Activated naive CD8-positive, alpha-beta T cell treated with anti-CD3 and anti-CD28 coated beads, Interleukin-2, amount 50 U/mL, for 16 hours (primary cell): ENCODE measurements around the gene MAP4K2.

Experiments
- DNase-seq: peaks from one replicate; pipeline ENCODE4 v3.0.0-alpha.2; 2020; ENCODE audit warnings: low read depth, low spot score

MAP4K2 gene

DNA sequence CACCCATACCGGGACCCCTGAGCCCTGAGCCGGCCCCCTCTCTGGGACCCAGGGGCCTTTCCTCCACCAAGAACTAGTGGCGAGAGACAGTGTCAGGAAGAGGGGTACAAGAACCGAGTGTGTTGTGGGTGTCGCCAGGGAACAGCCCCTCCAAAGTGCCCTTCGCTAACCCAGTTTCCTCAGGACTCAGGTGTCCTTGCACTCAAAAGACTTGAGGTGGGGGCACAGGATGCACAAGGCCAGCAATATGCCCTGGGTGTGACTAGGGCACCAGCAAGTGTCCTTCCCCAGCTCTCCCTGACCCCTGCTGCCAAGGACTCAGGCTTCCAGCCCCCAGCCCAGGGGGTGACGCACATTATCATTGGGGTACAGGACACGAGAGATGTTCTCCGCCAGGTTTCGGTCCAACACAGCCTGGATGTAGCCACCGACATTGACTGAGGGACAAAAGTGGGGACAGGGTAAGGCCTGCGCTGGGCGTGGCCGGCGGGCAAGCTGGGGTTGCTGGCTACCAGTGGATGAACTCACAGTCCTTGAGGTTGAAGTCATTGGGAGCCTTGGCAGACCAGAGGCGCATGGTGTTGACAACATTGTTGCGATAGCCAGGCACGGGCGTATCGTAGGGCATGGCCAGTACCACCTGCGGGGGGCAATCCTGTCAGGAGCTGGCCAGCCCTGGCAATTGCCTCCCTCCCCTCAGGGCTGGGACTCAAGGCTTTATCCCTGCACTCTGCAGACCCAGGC lies 47.9 kb downstream of the MAP4K2 start:
- DNase-seq = no peak

DNA sequence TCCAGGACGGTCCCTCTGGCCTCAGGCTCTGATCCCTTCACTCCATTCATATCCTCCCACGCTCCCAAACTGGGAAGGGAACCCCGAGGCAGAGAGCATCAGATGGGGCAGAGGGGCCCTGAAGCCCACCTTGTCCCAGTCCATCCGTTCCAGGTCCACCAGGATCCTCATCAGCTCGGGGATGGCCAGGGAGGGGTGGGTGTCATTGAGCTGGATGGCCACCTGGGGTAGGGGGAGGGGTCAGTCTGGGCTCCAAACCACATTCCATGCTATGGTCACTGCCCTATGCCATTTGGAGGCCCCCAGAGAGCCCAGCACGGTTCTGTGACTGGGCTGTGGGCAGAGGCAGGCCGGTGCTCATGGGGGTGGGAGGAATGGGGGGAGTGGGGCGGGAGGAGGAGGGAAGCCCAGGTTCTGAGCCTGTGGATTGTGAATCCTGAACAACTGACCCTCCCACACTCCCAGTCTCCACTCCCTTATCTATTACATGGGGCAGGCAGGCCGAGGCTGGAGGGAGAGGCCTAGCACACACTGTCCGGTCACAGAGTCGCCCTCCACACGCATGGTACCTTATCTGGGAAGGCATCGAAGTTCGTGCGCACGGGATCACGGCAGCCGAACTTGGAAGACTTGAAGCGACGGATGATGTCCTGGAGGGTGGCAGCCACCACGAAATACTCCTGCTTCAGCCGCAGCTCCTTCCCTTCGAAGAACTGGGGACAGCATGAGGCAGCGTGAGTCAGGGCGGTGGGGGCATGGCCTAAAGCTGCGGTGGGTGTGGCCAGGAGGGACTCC lies 48.7 kb downstream of the MAP4K2 start:
- DNase-seq = no peak

DNA sequence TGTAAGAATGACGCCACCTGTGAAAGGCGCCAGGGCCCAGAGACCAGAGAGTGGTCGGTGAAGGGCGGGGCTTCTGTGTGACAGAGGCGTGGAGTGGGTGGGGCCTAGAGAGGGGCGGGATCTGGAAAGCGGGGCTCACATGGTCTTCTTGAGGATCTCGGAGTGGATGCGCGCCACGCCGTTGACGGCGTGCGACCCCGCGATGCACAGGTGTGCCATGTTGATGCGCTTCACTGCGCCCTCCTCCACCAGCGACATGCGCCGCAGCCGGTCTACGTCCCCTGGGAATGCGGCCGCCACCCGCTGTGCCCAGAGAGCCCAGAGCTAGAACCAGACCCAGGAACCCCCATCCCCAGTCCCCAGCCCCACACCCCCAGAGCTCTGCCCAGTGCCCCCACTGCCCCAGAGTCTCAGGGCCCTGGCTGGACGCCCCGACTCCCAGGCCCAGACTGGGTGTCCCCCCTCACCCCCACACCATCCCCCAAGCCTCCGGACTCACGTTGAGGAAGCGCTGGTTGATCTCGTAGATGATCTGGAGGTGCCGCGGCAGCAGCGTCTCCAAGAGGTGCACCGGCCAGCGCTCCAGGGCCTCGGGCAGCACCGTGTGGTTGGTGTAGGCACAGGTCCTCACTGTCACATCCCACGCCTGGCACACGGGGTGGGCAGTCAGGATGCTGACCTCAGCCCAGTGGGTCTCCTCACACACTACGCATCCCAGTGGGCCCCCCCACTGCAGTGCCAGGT lies 49.5 kb downstream of the MAP4K2 start:
- DNase-seq = no peak

DNA sequence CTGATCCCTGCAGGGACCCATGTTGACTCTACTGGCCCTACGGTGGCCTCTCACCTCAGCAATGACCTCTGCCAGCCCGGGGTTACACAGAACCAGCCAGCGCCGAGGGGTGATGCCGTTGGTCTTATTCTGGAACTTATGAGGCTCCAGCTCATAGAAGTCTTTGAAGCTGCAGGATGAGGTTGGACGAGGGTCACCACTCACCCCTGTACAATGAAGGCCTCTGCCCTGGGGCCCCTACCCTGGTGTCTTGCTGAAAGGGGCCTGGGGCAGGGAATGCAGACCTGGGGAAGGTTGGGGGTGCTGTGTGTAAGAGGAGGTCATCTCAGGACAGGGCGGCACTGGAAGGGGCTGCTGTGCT lies 50.0 kb downstream of the MAP4K2 start:
- no peak for DNase-seq

GRCh38 chr11:64752175-64752970 lies 50.6 kb downstream of the MAP4K2 start:
- no peak for DNase-seq

DNA sequence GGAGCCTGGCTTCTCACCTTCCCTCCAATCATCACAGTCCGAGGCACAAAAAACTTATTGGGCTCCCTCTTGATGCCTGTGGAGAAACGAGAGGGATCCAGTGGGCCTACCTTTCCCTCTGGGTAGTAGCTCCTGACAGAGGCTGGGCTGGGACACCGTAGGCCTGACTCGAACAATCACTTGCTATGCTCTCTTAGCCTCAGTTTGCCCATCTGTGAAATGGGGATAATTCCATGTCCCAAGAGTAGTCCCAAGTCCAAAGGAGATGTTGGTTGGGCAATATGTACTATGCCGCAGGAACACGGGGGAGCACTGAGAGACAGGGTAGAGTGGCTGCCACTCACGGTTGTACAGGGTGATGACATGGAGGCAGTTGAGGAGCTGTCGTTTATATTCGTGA lies 51.4 kb downstream of the MAP4K2 start:
- DNase-seq = no peak

DNA sequence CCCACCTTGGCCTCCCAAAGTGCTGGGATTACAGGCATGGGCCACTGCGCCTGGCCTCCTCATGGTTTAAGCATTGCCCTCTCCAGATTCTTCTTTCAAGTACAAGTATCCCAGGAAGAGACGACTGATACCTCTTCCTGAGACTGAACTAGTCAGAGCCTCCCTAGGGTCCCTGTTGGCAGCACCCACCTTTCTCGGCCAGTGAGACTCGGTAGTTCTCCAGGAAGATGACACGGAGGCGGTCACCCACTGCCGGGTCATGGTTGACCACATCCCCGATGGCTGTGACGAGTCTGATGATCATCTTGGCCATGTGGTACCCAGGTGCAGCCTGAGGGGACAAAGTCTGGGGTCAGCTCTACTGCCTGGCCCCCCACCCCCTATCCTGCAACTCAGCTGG lies 51.9 kb downstream of the MAP4K2 start:
- no peak for DNase-seq

- no peak for DNase-seq
Measured at GRCh38 chr11:64750361-64751054, 52.5 kb downstream of the MAP4K2 start.

DNA sequence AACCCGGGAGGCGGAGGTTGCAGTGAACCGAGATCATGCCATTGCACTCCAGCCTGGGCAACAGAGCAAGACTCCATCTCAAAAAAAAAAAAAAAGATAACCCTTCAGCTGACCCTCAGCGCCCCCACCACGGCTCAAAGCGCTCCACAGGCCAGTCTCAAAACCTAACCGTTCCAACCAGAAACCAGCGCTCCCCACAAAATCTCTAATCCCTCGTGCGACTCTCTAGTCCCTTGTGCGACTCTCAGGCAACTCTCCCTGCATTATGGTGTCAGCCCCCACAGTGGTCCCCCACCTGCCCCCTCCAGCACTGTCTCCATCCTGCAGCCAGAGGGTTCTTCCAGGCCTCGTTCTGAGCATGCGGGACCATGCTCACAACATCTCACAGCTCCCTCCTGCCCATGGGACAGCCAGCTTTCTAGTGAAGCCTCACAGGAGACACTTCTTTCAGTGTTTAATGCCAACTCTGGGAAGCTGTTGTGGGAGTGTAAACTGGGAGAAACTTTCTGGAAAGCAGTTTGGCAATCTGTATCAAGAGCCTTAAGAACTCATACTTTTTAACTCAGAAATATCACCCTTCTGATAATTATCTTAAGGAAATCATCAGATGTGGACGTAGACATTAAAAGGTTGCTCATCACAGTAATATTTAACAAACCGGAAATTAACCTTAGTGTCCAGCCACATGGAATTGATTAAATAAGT lies 54.9 kb downstream of the MAP4K2 start:
- DNase-seq = no peak

DNA sequence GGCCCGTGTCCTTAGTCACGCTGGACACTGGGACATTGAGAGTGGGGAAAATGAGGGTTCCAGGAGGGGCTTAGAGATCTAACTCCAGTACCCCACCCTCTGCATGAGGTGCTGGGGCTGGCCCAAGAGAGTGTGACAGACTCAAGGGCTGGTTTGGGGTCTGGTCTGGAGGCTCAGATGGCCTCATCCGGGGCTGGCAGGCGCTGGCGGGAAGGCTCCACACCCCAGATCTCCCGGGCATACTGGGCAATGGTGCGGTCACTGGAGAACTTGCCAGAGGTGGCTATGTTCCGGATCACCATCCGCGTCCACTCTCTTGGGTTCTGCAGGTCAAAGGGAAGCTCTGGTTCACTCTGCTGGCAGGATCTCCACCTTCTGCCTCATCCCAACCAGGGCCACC lies 56.5 kb downstream of the MAP4K2 start:
- DNase-seq = no peak

DNA sequence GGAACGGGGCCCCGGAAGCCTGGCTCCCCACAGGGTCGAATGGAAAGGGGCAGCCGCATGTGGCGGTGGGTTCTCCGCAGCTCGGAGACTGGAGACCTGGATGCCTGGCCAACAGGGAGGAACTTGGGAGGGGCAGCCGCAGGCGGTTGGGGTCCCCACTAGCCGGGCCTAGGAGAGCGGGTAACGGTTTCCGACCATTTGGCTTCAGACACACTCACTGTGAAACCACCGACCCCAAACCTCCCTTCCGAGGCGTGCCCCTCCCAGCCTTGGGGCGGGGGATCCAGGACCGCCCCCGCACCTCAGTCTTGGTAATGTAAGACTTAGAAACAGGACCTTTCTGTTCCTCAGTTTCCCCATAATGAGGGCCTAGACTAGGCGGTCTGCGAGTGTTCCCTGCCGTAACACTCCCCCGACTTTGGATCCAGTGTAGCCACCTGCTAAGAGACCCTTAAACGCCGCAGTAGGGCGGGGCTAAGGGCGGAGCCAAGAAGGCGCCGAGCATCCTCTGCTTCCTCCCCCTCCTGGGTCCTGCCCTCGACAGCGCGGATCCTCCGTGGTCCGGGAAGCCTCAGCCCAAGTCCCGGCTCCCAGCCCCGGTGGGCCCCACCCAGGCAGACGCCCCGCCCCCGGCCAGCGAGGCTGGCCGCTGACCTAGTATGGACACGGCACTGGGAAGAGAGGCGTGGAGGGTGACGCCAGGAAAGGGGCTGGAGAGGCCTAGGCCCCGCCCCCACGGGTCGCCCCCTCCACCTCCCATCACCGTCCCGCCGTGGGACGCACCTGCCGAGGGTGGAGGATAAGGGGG lies 57.3 kb downstream of the MAP4K2 start:
- DNase-seq = peak; percentile 37

DNA sequence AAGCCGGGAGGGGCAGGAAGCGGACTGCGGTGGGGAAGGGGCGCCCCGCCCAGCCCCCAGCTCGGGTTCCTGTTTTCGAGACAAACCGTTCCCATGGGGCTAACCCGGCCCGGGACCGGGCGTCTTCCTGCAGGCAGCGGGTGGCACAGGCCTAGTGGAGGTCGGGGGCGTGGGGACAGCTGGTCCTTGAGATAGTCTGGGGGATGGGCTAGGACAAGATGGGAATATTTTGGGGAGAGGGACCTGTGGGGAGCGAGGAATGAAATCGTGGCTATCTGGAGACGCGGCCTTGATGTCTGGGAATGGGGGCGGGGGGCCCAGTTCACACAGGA lies 57.9 kb downstream of the MAP4K2 start:
- no peak for DNase-seq

DNA sequence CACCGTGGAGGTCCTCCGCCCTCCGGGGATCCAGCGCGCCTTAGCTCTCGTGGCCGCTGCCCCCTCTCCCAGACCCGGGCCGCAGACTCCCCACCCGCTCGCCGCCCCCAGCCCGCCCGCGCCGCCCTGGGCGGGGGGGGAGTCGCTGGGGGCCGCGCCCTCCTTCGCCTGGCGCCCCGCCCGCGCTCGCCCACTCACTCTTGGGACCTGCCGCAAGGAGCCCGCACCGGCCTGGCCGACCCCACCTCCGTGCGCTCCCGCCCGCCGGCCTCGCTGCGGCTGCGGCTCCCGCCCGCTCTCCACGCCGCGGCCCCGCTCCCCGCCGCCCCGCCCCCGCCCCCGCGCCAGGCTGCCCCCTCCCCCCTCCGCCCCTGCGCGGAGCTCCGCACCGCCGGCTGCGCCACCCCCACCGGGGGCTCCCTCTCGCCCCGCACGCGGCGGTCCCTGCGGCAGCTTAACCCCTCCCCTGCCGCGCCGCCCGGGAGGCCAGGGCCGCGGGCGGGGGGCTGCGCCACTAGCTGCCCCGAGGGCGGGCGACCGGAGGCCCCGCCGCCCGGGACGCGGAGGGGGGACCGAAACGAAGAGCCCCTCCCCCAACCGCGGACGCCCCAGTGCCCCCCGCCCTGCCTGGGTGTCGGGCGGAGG lies 58.3 kb downstream of the MAP4K2 start:
- DNase-seq = no peak

GRCh38 chr11:64743591-64744543 lies 59.1 kb downstream of the MAP4K2 start, which contains the start of gene RASGRP2:
TSS of gene RASGRP2 (minus strand) at chr11:64744142. CDS start at chr11:64742866, 1,276 bp downstream.
- peak; percentile 45 for DNase-seq

DNA sequence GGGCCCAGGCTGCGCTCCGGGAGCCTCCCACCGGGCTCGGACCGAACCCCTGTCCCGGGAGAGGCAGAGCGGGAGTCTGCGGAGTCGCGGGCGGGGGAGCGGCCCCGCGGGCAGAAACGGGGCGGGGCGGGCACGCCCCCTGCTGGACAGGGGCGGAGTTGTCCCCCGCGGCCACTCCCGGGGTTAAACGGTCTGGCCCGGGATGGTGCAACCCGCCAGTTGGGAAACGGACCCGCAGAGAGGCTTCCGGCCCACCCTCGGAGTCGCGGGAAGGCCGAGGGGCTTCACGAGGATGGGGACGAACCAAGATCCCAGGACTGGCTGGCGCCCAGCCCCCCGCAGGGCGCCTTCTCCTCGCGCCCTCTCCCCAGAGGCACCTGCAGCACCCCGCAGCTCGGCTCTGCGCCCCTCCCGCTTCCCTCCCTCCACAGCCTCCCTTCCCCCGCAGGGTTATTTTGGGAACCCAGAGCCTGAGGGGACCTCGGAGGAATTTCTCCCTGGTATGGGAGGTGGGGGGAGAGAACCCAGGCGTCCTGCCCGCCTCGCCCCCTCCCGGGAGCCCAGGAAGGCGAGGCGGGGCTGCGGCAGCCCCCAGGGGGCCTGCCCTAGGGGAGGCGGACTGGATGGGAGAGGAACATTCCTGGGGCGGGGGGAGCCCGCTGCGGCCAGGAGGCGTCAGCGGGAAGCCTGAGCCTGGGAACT lies 60.0 kb downstream of the MAP4K2 start:
- peak; percentile 54 for DNase-seq

DNA sequence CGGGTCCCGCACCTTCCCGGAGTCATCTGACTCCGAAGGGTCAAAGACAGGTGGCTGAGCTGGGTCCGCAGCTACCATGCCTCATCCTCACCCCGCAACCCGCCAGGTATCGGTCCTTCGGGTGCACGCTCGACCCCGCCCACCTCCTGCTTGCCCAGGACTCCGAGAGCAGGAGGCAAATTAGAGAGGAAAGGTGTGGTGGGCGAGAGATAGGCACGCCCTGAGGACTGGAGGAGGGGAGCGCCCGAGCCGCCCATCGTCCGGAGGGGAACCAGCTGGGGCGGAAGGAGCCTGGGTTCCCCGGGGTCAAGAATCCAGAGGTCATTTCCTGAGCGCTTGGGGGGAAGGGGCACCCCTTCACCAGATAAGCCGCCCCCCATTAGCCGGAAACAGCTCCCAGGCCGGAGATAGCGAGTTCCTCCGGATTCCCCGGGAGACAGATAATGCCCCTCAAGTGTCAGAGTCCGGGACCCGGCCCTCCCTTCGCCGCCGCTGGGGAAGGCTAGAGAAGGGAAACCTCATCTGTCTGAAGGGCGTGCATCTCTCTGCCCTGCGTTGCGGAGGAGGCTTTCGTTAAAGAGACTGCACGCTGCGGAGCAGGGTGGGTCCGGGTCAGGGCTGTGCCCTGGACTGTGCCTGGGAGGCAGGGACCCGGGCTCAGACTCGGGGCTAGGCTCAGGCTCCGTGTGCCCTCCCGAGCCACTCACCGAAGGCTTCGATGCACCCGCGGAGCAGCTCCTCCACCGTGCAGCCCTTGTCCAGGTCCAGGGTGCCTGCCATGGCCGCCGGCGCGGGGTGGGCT lies 60.7 kb downstream of the MAP4K2 start:
- no peak for DNase-seq
